NT2/D1 (cell line): ENCODE results near the gene TRIM73.
"Not testable (repeated sequence)": the region's sequence is repeated elsewhere in the genome, so short reads cannot be mapped to it uniquely, and the experiment has no call there.

Experiments
- SUZ12 ChIP-seq: IDR thresholded peaks from 2 replicates; pipeline ENCODE4 v1.6.1; 2011; ENCODE audit not compliant: insufficient read length, insufficient read depth; ENCODE audit errors: extremely low read depth
- YY1 ChIP-seq: IDR thresholded peaks from 2 replicates; pipeline ENCODE4 v1.6.1; 2011; ENCODE audit not compliant: insufficient read length, insufficient read depth
- ZNF274 ChIP-seq: IDR thresholded peaks from 2 replicates; pipeline ENCODE4 v1.6.1; 2011; ENCODE audit warnings: mild to moderate bottlenecking, low read depth, low read length

DNA sequence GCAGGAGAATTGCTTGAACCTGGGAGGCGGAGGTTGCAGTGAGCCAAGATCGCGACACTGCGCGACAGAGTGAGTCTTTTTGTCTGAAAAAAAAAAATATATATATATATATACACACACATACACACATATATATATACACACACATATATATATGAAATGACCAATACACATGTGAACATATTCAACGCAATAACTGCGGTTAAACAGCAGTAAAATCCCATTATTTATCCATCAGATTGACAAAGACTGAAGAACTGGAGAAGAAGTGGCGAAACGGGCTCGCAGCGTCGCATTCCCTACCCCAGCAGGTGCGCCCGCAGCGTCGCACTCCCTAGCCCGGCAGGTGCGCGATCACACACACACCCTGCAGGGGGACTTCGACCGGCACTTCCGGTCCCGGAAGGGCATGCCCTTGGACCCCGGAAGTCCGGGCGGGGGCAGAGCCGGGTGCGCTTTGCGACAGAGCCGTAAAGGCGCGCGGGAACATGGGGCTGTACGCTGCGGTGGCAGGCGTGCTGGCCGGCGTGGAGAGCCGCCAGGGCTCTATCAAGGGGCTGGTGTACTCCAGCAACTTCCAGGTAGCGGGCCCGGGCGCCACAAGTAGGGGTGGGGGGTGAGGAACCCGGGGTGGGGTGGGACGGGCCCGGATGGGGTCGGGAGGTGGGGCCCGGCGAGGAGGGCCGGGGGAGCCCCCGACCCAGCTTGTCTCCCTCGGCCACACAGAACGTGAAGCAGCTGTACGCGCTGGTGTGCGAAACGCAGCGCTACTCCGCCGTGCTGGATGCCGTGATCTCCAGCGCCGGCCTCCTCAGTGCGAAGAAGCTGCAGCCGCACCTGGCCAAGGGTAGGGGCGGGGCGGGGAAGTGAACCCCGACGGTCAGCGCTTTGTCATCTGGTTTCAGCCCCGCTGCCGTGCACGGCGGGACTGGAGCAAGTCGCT, 14.7 kb downstream of the TRIM73 start:
- not testable (repeated sequence) for TF ChIP-seq YY1, ZNF274, SUZ12
